ENCODE data around the gene SUCNR1.
A peak's percentile ranks its signal among the peaks of the same experiment; 100 is the strongest.

SUCNR1 gene

DNA sequence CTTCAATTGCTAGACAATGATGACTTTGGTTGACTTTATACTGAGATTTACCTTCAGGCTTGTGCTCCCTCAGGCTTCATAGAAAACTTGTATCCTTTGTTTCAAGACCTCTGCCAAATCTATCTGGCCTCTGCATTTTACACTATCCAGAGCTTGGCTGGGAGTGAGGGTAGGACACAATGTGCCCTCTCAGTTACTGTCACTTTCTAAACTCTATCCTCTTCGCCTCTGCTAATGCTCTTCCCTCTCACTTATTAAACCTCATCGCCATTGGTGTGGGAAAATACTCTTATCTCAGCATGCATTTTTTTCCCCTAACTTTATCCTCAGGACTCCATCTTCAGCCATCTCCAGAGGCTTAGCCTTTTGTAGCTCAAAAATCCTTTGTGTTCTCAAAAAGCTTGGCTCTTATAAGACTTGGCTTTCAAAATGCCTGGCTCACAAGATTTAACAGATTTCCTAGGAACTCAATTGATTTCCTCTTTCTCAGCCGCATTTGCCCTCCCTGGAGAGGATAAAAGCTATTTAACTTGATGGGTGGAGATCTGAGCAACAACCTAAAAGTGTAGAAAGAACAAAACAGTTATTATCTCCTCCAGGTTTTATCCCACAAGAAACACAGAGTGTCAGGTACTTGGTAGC lies 28.3 kb downstream of the SUCNR1 start:
- H3K36me3 Mint-ChIP-seq (ENCODE audit: low read depth) = no peaks in the 10 kb centered on the region

GRCh38 chr3:151903501-151903991 lies 30.1 kb downstream of the SUCNR1 start:
- Mint-ChIP-seq H3K4me1 (peaks cover 18% of the 10 kb centered on the region), H3K4me3 (no peak overlapping the region), H3K27me3 (peaks cover 3% of the 10 kb centered on the region), H3K9me3 (no peaks in the 10 kb centered on the region), H3K36me3 (ENCODE audit: low read depth) (no peaks in the 10 kb centered on the region), H3K27ac (no peak overlapping the region)
- ATAC-seq (no peak), DNase-seq (no peak)

More for the DNA sequence above, 28.3 kb downstream of the SUCNR1 start:
- Mint-ChIP-seq H3K4me3 (no peak overlapping the region), H3K27ac (no peak overlapping the region), H3K27me3 (no peaks in the 10 kb centered on the region), H3K4me1 (peaks cover 18% of the 10 kb centered on the region), H3K9me3 (no peaks in the 10 kb centered on the region)
- ATAC-seq = no peak
- DNase-seq = no peak

- peaks cover 3% of the 10 kb centered on the region for H3K27me3 Mint-ChIP-seq
- H3K36me3 Mint-ChIP-seq (ENCODE audit: low read depth) = no peaks in the 10 kb centered on the region
- ATAC-seq = no peak
- no peak overlapping the region for H3K27ac Mint-ChIP-seq
- H3K4me3 Mint-ChIP-seq = no peak overlapping the region
- DNase-seq = no peak
- no peaks in the 10 kb centered on the region for H3K9me3 Mint-ChIP-seq
- peaks cover 9% of the 10 kb centered on the region for H3K4me1 Mint-ChIP-seq
These were observed 32.2 kb downstream of the SUCNR1 start for GRCh38 chr3:151905647-151906046.

DNA sequence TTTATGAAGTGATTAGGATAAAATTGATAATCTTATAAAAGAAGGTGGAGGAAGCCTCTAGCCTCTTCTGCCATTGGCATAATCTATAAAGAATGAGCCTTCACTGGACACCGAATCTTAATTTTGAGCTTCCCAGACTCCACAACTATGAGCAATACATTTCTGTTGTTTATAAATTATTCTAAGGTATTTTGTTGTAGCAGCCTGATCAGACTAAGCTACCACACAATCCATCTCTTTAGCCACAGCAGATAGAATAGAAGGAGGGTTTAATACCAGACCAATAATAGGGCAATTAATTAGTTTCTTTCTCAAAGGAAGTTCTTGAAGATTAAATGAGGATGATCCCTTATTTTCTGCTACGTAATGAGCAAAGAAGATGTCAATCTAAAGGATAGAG lies 33.3 kb downstream of the SUCNR1 start:
- Mint-ChIP-seq H3K27ac (no peak overlapping the region), H3K4me3 (no peak overlapping the region), H3K27me3 (peaks cover 3% of the 10 kb centered on the region), H3K4me1 (no peaks in the 10 kb centered on the region), H3K9me3 (peaks cover 5% of the 10 kb centered on the region), H3K36me3 (ENCODE audit: low read depth) (no peaks in the 10 kb centered on the region)
- no peak for DNase-seq
- ATAC-seq = no peak

DNA sequence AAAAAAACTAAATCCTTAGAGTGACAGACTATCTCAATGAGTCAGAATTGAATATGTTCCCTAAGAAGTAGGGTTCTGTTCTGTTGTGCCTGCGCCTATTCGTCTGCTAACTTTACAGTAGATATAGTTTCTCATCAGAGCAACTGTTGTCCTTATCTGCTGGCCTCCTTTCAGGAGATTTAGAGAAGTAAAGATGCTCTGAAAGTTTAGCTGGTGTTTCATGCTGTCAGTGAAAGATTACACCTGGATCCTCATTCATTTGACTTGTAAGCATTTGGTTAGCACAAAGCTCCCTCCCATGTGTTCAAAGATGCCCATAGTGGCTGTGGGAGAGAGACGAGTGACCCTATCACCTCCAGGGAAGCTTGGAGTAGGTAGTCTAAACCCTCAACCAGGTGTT lies 35.0 kb downstream of the SUCNR1 start:
- peaks cover 5% of the 10 kb centered on the region for H3K9me3 Mint-ChIP-seq
- DNase-seq = no peak
- H3K4me3 Mint-ChIP-seq = no peak overlapping the region
- no peak for ATAC-seq
- no peaks in the 10 kb centered on the region for H3K4me1 Mint-ChIP-seq
- H3K27me3 Mint-ChIP-seq = peaks cover 3% of the 10 kb centered on the region
- H3K36me3 Mint-ChIP-seq (ENCODE audit: low read depth) = no peaks in the 10 kb centered on the region
- no peak overlapping the region for H3K27ac Mint-ChIP-seq

DNA sequence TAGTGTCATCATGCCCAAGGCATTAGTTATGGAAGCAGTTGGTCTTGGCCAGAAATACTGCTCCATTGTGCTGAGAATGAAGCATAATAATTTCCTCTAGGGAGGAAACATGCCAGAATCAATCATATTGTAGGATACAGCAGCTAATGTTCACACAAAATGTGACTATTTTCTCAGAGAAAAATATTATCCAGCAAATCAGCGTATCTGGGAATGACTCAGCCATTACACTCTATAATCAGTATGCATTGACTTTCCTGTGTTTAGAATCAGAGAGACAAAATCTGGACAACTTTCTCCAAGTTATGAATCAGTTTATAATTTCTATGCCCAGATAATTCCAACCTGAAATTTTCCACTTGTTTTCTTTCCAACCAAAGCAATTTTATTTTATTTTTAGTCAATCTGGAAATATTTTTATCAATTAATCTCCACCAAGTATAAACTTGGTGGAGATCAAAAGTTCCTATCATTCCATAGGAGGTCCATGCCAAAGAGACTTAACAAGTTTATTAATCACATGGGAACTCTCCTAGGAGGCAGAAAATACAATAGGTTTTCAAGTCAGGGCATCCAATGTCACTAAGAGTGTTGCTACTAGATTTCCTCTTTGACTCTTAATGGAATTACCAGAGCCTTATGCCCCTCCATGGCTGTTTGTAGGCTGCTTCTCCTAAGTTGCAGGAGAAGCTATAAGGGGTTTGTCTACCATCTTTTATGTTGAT lies 36.4 kb downstream of the SUCNR1 start:
- no peak overlapping the region for H3K4me3 Mint-ChIP-seq
- H3K27ac Mint-ChIP-seq = no peak overlapping the region
- peaks cover 3% of the 10 kb centered on the region for H3K27me3 Mint-ChIP-seq
- DNase-seq (no peak), ATAC-seq (no peak)
- no peaks in the 10 kb centered on the region for H3K36me3 Mint-ChIP-seq (ENCODE audit: low read depth)
- no peaks in the 10 kb centered on the region for H3K4me1 Mint-ChIP-seq
- peaks cover 5% of the 10 kb centered on the region for H3K9me3 Mint-ChIP-seq

- ATAC-seq (no peak), DNase-seq (no peak)
- H3K27me3 Mint-ChIP-seq = peaks cover 3% of the 10 kb centered on the region
- no peaks in the 10 kb centered on the region for H3K36me3 Mint-ChIP-seq (ENCODE audit: low read depth)
- no peak overlapping the region for H3K27ac Mint-ChIP-seq
- H3K4me1 Mint-ChIP-seq = no peaks in the 10 kb centered on the region
- H3K4me3 Mint-ChIP-seq = no peak overlapping the region
- peaks cover 5% of the 10 kb centered on the region for H3K9me3 Mint-ChIP-seq
These were observed 38.0 kb downstream of the SUCNR1 start for GRCh38 chr3:151911462-151911861.

GRCh38 chr3:151912028-151912427 lies 38.6 kb downstream of the SUCNR1 start:
- no peaks in the 10 kb centered on the region for H3K4me1 Mint-ChIP-seq
- ATAC-seq = no peak
- no peak overlapping the region for H3K27ac Mint-ChIP-seq
- H3K36me3 Mint-ChIP-seq (ENCODE audit: low read depth) = no peaks in the 10 kb centered on the region
- H3K27me3 Mint-ChIP-seq = peaks cover 3% of the 10 kb centered on the region
- peaks cover 5% of the 10 kb centered on the region for H3K9me3 Mint-ChIP-seq
- DNase-seq = no peak
- H3K4me3 Mint-ChIP-seq = no peak overlapping the region

DNA sequence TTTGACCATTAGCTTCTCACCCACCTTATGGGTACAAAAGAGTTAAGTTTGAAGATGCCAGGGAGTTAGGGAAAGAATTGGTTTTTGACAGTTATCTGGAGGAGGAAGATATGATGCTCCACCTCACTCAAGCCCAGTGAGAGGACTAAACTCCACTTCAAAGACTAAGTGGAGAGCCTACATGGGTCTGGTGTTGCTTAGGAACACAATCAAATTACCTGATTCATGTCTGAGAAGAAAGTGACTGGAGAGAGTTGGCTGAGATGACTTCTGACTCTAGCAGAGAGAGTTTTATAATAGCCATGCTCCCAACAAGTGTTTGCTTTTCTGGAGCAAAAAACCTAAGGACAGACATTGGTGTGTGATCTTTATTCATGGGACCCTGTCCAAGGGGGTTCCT lies 43.3 kb downstream of the SUCNR1 start:
- H3K36me3 Mint-ChIP-seq (ENCODE audit: low read depth) = no peaks in the 10 kb centered on the region
- H3K27me3 Mint-ChIP-seq = no peaks in the 10 kb centered on the region
- no peak overlapping the region for H3K4me3 Mint-ChIP-seq
- H3K27ac Mint-ChIP-seq = no peak overlapping the region
- no peaks in the 10 kb centered on the region for H3K9me3 Mint-ChIP-seq
- no peak for ATAC-seq
- no peaks in the 10 kb centered on the region for H3K4me1 Mint-ChIP-seq
- no peak for DNase-seq

DNA sequence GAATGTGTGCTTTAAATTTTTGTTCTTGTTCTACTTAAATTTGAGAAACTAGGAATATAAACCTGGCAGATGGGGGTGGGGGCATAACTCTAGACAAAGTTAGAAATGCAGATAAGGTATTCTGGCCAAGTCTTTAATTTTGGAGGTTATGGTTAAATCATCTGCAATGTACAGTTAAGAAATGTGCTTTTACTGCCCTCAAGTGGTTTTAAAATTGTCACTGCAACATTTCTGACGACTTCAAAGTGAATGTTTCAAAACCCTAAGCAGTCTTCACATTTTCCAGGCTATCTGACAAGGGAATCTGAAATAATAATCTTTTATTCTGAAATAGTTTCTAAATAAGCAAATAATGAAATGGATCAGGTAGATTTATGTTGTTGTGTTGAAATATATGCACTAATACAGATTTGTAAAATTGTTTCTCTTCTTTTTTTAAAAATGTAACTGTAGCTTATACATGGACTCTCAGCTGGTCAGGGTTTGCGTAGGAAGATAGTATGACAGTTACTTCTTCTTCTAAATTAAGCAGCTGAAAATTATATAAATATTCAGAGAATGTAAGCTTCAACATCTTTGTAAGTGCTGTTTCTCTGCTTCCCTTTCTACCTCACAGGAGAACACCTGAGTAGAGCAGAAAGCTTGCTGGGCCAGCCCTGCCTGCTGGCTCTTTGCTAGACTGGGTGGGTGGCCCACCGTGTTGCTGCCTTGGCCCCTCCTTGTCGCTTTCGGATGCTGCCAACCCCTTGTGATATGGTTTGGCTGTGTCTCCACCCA lies 45.0 kb downstream of the SUCNR1 start:
- ATAC-seq (no peak), DNase-seq (no peak)
- Mint-ChIP-seq H3K9me3 (no peaks in the 10 kb centered on the region), H3K27me3 (no peaks in the 10 kb centered on the region), H3K4me3 (no peak overlapping the region), H3K4me1 (no peaks in the 10 kb centered on the region), H3K27ac (no peak overlapping the region), H3K36me3 (ENCODE audit: low read depth) (no peaks in the 10 kb centered on the region)

- no peak for ATAC-seq
- H3K36me3 Mint-ChIP-seq (ENCODE audit: low read depth) = no peaks in the 10 kb centered on the region
These were observed 45.5 kb downstream of the SUCNR1 start for GRCh38 chr3:151919030-151919328.

DNA sequence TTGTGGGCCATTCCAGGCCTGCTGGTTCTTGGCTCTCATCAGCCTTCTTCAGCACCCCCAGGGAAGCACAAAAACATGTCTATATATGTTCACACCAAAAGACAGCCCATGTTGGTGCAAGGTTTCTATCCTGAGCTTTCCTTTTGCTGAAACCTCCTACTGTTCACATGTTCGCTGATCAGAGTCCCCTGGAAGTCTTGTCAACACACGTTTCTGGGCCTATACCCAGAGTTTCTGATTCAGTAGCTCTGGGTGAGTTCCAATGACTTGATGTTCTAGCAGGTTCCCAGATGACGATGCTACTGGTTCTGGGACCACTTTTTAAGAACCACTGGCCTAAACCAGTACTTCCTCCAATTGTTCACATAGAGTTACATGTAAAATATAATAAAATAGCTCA lies 46.0 kb downstream of the SUCNR1 start:
- H3K27ac Mint-ChIP-seq = no peak overlapping the region
- no peak overlapping the region for H3K4me3 Mint-ChIP-seq
- H3K27me3 Mint-ChIP-seq = no peaks in the 10 kb centered on the region
- H3K9me3 Mint-ChIP-seq = no peaks in the 10 kb centered on the region
- DNase-seq (no peak), ATAC-seq (no peak)
- H3K4me1 Mint-ChIP-seq = no peaks in the 10 kb centered on the region
- no peaks in the 10 kb centered on the region for H3K36me3 Mint-ChIP-seq (ENCODE audit: low read depth)

More at GRCh38 chr3:151919030-151919328, 45.5 kb downstream of the SUCNR1 start:
- H3K9me3 Mint-ChIP-seq = no peaks in the 10 kb centered on the region
- no peak overlapping the region for H3K4me3 Mint-ChIP-seq
- H3K4me1 Mint-ChIP-seq = no peaks in the 10 kb centered on the region
- H3K27ac Mint-ChIP-seq = no peak overlapping the region
- DNase-seq = no peak
- no peaks in the 10 kb centered on the region for H3K27me3 Mint-ChIP-seq

DNA sequence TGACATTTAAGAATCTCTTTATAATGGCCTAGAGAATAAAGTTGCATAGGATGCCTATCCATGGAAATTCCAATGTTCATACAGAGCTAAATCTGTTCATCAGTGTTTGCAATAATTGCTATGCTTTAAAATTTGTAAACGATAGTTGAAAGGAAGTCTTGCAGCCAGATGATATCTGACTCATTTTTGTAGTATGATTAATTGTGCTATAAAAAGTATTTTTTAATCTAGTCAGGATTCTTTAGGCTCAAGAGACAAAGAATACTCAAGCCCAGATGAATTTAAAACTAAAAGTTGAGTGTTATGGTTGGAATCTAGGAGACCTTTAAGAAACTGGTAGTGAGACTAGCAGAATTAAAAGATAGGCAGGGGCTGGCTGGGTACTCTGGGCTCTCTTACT lies 50.5 kb downstream of the SUCNR1 start:
- Mint-ChIP-seq H3K27me3 (no peaks in the 10 kb centered on the region), H3K27ac (no peak overlapping the region), H3K4me1 (no peaks in the 10 kb centered on the region), H3K36me3 (ENCODE audit: low read depth) (no peaks in the 10 kb centered on the region), H3K4me3 (no peak overlapping the region), H3K9me3 (no peaks in the 10 kb centered on the region)
- no peak for ATAC-seq
- no peak for DNase-seq

DNA sequence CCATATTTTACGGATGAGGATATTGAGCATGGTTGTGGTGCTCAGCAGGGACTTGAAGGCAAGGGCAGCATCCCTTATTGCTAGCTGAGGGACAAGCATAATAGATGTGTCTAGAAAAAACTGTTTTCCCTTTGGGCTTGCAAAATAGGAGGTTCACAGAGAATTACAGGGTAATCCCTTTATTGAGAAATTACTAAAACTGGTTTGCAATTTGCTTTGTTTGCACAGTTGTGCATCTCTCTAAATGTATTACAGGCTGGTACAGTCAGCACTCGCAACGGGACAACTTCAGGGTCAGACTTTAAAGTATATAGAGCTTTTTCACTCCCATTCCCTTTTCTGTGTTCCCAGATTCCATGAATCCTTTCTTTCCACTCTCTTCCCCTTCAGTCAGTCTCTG lies 51.3 kb downstream of the SUCNR1 start:
- Mint-ChIP-seq H3K4me1 (no peaks in the 10 kb centered on the region), H3K4me3 (no peak overlapping the region), H3K9me3 (no peaks in the 10 kb centered on the region), H3K27ac (no peak overlapping the region), H3K36me3 (ENCODE audit: low read depth) (no peaks in the 10 kb centered on the region), H3K27me3 (no peaks in the 10 kb centered on the region)
- DNase-seq (no peak), ATAC-seq (no peak)

GRCh38 chr3:151925419-151925818 lies 52.0 kb downstream of the SUCNR1 start:
- no peaks in the 10 kb centered on the region for H3K9me3 Mint-ChIP-seq
- H3K36me3 Mint-ChIP-seq (ENCODE audit: low read depth) = no peaks in the 10 kb centered on the region
- ATAC-seq (peak; percentile 49), DNase-seq (no peak)
- H3K27ac Mint-ChIP-seq = no peak overlapping the region
- H3K4me3 Mint-ChIP-seq = no peak overlapping the region
- no peaks in the 10 kb centered on the region for H3K27me3 Mint-ChIP-seq
- no peaks in the 10 kb centered on the region for H3K4me1 Mint-ChIP-seq

Data from activated naive CD8-positive, alpha-beta T cell treated with anti-CD3 and anti-CD28 coated beads, Interleukin-2, amount 50 U/mL, for 24 hours (primary cell).